Panc1 (cell line): ENCODE measurements around the gene CCSER2.

Source experiments
- SIN3A ChIP-seq: IDR thresholded peaks from 2 replicates; pipeline ENCODE4 v1.6.1; 2012; ENCODE audit warnings: low read depth, mild to moderate bottlenecking, low read length, moderate library complexity, borderline replicate concordance; ENCODE audit not compliant: insufficient read depth
- TF ChIP-seq, protein P1 (sequence below): fragments of 450-650 bp; IDR thresholded peaks from 2 replicates; pipeline ENCODE4 v1.5.1; 2017; ENCODE audit warnings: mild to moderate bottlenecking
- TF ChIP-seq, protein P2 (sequence below), 2 experiments: IDR thresholded peaks; 2 replicates each; pipeline ENCODE4 v1.6.1; 2011 to 2012; ENCODE audit warnings: low read depth in 2 of 2, control low read depth in 1 of 2, low read length in 1 of 2, mild to moderate bottlenecking in 1 of 2, moderate library complexity in 1 of 2; ENCODE audit not compliant: insufficient read depth in 1 of 2

DNA sequence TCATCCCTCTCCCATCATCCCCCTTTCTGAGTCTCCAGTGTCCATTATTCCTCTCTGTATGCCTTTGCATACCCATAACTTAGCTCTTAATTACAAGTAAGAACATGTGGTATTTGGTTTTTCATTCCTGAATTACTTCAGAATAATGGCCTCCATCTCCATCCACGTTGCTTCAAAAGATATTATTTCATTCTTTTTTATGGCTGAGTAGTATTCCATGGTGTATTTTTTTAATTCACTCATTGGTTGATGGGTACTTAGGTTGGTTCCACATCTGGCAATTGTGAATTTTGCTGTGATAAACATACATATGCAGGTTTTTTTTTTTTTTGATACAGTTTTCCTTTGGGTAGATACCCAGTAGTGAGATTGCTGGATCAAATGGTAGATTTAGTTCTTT lies 40.4 kb downstream of the CCSER2 start:
- TF ChIP-seq SIN3A, result no peak
- TF ChIP-seq, protein P1, sequence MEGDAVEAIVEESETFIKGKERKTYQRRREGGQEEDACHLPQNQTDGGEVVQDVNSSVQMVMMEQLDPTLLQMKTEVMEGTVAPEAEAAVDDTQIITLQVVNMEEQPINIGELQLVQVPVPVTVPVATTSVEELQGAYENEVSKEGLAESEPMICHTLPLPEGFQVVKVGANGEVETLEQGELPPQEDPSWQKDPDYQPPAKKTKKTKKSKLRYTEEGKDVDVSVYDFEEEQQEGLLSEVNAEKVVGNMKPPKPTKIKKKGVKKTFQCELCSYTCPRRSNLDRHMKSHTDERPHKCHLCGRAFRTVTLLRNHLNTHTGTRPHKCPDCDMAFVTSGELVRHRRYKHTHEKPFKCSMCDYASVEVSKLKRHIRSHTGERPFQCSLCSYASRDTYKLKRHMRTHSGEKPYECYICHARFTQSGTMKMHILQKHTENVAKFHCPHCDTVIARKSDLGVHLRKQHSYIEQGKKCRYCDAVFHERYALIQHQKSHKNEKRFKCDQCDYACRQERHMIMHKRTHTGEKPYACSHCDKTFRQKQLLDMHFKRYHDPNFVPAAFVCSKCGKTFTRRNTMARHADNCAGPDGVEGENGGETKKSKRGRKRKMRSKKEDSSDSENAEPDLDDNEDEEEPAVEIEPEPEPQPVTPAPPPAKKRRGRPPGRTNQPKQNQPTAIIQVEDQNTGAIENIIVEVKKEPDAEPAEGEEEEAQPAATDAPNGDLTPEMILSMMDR, result no peak
- TF ChIP-seq, protein P2, sequence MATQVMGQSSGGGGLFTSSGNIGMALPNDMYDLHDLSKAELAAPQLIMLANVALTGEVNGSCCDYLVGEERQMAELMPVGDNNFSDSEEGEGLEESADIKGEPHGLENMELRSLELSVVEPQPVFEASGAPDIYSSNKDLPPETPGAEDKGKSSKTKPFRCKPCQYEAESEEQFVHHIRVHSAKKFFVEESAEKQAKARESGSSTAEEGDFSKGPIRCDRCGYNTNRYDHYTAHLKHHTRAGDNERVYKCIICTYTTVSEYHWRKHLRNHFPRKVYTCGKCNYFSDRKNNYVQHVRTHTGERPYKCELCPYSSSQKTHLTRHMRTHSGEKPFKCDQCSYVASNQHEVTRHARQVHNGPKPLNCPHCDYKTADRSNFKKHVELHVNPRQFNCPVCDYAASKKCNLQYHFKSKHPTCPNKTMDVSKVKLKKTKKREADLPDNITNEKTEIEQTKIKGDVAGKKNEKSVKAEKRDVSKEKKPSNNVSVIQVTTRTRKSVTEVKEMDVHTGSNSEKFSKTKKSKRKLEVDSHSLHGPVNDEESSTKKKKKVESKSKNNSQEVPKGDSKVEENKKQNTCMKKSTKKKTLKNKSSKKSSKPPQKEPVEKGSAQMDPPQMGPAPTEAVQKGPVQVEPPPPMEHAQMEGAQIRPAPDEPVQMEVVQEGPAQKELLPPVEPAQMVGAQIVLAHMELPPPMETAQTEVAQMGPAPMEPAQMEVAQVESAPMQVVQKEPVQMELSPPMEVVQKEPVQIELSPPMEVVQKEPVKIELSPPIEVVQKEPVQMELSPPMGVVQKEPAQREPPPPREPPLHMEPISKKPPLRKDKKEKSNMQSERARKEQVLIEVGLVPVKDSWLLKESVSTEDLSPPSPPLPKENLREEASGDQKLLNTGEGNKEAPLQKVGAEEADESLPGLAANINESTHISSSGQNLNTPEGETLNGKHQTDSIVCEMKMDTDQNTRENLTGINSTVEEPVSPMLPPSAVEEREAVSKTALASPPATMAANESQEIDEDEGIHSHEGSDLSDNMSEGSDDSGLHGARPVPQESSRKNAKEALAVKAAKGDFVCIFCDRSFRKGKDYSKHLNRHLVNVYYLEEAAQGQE (IDR thresholded peaks at IDR 0.05; ENCODE audit: insufficient read depth in 1 of 2, low read depth in 2 of 2, low read length in 1 of 2), result no peak
